GM20000 (cell line): ENCODE data around the gene PALLD.

Experiments
- DNase-seq: peaks from one replicate; pipeline ENCODE4 v3.0.0; 2012; ENCODE audit warnings: low spot score
- CTCF ChIP-seq: IDR thresholded peaks from 2 replicates; pipeline ENCODE4 v1.5.1; 2012; ENCODE audit warnings: mild to moderate bottlenecking, control low read depth; ENCODE audit errors: extremely low read depth, missing control alignments

The PALLD gene

DNA sequence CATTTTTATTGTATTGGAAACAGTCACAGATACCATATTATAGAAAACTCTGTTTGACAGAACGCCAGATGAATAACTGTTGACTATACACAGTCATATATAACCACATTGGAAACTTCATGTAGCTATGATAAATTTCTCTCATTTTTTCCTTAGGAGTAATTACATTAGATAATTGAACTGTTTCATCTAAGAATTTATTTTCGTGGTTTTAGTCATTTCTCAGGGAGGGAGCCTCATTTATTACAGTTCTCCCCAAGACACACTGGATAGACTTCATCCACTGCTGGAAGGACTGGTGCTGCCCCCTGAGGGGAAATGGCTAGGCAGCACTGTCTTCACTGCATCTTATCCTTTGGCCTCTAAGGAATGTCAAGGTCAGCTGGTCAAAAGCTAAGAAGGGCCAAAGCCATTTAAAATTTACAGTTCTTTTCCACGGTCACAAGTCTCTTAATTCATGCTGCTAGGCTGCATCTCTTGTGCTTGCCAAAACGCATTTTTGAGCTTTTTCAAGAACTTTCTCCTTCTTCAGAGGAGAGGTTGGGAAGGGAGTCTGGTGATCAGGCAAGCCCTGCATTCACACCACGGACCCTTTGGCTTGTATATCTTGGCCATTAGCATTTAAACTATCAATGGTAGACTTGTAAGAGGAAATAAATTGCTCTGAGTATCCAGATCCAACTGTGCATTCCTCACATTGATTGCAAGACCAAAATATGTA is 368.1 kb downstream of the PALLD start:
- no peak for DNase-seq
- TF ChIP-seq CTCF, result no peak

- no peak for DNase-seq
- TF ChIP-seq CTCF, result no peak
These were observed 369.0 kb downstream of the PALLD start for GRCh38 chr4:168865854-168866253.

- no peak for DNase-seq
- TF ChIP-seq CTCF, result no peak
These were observed 369.8 kb downstream of the PALLD start for GRCh38 chr4:168866635-168867034.

GRCh38 chr4:168867128-168867527 is 370.3 kb downstream of the PALLD start:
- no peak for DNase-seq
- no peak for TF ChIP-seq CTCF

DNA sequence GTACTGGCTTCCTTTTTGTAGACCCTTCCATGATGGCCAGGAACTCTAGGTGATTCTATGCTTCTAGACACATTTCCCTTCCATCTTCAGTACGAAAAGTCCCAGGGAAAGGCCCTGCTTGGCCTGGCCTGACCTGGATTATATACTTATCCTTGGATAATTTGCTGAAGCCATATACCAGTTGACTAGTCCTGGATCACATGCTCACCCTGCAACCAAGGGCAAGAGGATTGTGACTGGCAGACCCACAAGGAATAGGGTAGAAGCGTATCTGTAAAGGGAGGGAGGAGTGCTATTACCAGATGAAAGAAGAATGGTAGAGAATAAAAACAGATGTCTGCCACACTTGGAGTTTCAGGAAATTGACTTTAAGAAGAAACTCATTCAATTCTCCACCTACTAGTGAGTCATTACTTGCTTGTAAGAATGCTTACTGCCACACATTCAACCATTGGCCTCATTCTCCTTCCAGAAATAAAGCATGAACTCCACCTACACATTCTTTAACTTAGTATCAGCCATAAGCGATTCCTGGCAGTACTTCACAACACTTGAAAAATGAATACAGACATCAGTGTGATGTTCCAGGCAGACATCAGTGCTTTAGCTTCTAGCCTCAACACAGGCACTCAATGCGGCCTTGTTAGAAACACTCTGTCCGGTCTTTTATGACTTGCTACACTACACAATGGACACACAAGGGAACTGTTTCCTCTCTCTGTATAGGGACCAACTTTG is 371.4 kb downstream of the PALLD start:
- TF ChIP-seq CTCF, result no peak
- DNase-seq, result no peak

DNA sequence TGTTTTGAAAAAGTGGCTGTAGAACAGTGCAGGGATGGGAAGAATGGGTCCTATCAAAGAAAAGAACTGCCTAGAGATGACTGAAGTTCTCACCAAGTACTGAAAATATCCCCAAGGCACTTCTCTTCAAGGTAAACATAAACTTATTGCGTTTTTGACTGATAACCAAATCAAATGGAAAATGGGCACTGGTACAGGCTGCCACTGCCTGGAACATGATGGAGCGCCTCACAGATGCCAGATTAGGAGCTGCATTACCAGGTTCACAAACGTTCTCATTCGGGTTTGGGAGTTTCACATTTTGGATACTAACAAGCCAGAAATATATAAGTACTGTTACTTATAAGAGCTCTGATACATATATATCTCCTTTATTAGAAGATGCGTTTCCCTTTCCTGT is 371.9 kb downstream of the PALLD start:
- no peak for TF ChIP-seq CTCF
- no peak for DNase-seq

GRCh38 chr4:168870004-168870403 is 373.2 kb downstream of the PALLD start:
- no peak for TF ChIP-seq CTCF
- no peak for DNase-seq
